Gastrocnemius medialis (tissue), 4 donors: ENCODE measurements around the gene SLC6A4.

Source experiments
- POLR2A ChIP-seq, 2 donors: fragments of 450-650 bp; IDR thresholded peaks; one replicate each; pipeline ENCODE4 v1.6.1; 2017; ENCODE audit warnings: antibody characterized with exemption in 2 of 2, mild to moderate bottlenecking in 2 of 2, moderate library complexity in 2 of 2
- TF ChIP-seq, protein P1 (sequence below), 5 experiments: fragments of 450-650 bp in 3 of 5; fragments of 200-600 bp in 2 of 5; sonication (generic) in 2 of 5; IDR thresholded peaks in 4 of 5; conservative IDR thresholded peaks in 1 of 5; 1 replicate in 4 of 5; 2 replicates in 1 of 5; pipeline ENCODE4 v1.5.1; 2016 to 2019; ENCODE audit warnings: antibody characterized with exemption in 5 of 5, mild to moderate bottlenecking in 3 of 5, moderate library complexity in 3 of 5

DNA sequence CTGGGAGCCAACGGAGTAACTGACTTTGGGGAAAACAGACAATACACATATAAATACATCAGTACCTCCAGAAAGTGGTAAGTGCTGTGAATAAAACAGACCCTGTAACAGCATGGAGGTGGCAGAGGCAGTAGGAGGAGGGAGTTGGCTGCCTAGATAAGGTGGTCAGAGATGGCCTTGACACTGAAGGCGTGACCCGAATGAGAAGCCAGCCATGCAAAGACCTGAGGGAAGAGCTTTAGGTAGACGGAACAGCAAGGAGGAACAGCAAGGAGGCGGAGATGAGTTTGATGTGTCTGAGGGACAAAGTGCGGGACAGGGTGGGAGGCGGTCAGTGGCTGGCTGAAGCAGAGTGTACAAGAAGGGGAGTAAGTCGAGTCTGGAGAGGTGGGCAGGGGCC is 8.1 kb upstream of the SLC6A4 start:
- TF ChIP-seq, protein P1, sequence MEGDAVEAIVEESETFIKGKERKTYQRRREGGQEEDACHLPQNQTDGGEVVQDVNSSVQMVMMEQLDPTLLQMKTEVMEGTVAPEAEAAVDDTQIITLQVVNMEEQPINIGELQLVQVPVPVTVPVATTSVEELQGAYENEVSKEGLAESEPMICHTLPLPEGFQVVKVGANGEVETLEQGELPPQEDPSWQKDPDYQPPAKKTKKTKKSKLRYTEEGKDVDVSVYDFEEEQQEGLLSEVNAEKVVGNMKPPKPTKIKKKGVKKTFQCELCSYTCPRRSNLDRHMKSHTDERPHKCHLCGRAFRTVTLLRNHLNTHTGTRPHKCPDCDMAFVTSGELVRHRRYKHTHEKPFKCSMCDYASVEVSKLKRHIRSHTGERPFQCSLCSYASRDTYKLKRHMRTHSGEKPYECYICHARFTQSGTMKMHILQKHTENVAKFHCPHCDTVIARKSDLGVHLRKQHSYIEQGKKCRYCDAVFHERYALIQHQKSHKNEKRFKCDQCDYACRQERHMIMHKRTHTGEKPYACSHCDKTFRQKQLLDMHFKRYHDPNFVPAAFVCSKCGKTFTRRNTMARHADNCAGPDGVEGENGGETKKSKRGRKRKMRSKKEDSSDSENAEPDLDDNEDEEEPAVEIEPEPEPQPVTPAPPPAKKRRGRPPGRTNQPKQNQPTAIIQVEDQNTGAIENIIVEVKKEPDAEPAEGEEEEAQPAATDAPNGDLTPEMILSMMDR (IDR thresholded peaks at IDR 0.05 in 4 of 5, conservative IDR thresholded peaks at IDR 0.05 in 1 of 5), result no peak
- no peak for TF ChIP-seq POLR2A (IDR thresholded peaks at IDR 0.05)
